ENCODE measurements around the gene CD180. TPM values are rescaled to one million over a fixed set of nuclear protein-coding genes. Genes with fewer than 3 reads are reported as not detected.
A peak's percentile ranks its signal among the peaks of the same experiment; 100 is the strongest.

CD180 gene
- total RNA-seq, 3 donors from 2014 or later, result 0.87 to 1.4 (median 1.3) TPM

- TF ChIP-seq CTCF (IDR thresholded peaks at IDR 0.05), result no peak
- DNase-seq (peak in 1 of 3 donors; percentile 42), ATAC-seq (peak; percentile 76)
- intact Hi-C loops (cut with DNase I, micrococcal nuclease), result no loop called here
- H3K36me3 ChIP-seq (ENCODE audit: low read depth), result no peaks in the 10 kb centered on the region
- H3K4me1 ChIP-seq (ENCODE audit: low read depth), result no peaks in the 10 kb centered on the region
- no peaks in the 10 kb centered on the region for H3K9me3 ChIP-seq
- H3K4me3 ChIP-seq, result no peak overlapping the region
Observed at GRCh38 chr5:67221487-67222242, 25.1 kb upstream of the CD180 start.

GRCh38 chr5:67216564-67216963 is 20.0 kb upstream of the CD180 start:
- peaks cover 16% of the 10 kb centered on the region for H3K4me1 ChIP-seq (ENCODE audit: low read depth)
- no peak for TF ChIP-seq CTCF (IDR thresholded peaks at IDR 0.05)
- no peaks in the 10 kb centered on the region for H3K36me3 ChIP-seq (ENCODE audit: low read depth)
- ATAC-seq, result no peak
- intact Hi-C loops (cut with DNase I, micrococcal nuclease), result no loop called here
- no peaks in the 10 kb centered on the region for H3K9me3 ChIP-seq
- no peak for DNase-seq
- no peak overlapping the region for H3K4me3 ChIP-seq

- Histone ChIP-seq H3K4me1 (ENCODE audit: low read depth) (peaks cover 16% of the 10 kb centered on the region), H3K36me3 (ENCODE audit: low read depth) (no peaks in the 10 kb centered on the region), H3K4me3 (no peak overlapping the region), H3K9me3 (no peaks in the 10 kb centered on the region)
- DNase-seq, result peak; percentile 82 to 91 (median 84)
- intact Hi-C loops (cut with DNase I, micrococcal nuclease), result no loop called here
- no peak for TF ChIP-seq CTCF (IDR thresholded peaks at IDR 0.05)
- ATAC-seq, result peak; percentile 93
Observed at GRCh38 chr5:67215519-67216471, 19.2 kb upstream of the CD180 start.

- Histone ChIP-seq H3K36me3 (ENCODE audit: low read depth) (no peaks in the 10 kb centered on the region), H3K4me3 (no peak overlapping the region), H3K9me3 (no peaks in the 10 kb centered on the region), H3K4me1 (ENCODE audit: low read depth) (peaks cover 16% of the 10 kb centered on the region)
- intact Hi-C loops (cut with DNase I, micrococcal nuclease), result no loop called here
- peak; percentile 66 to 77 (median 73) for DNase-seq
- ATAC-seq, result peak; percentile 74
- no peak for TF ChIP-seq CTCF (IDR thresholded peaks at IDR 0.05)
Observed at GRCh38 chr5:67214707-67215447, 18.3 kb upstream of the CD180 start.

- Histone ChIP-seq H3K4me3 (no peak overlapping the region), H3K9me3 (no peaks in the 10 kb centered on the region), H3K36me3 (ENCODE audit: low read depth) (no peaks in the 10 kb centered on the region), H3K4me1 (ENCODE audit: low read depth) (peaks cover 16% of the 10 kb centered on the region)
- intact Hi-C loops (cut with DNase I, micrococcal nuclease), result no loop called here
- ATAC-seq, result no peak
- no peak for DNase-seq
- TF ChIP-seq CTCF (IDR thresholded peaks at IDR 0.05), result no peak
Observed at GRCh38 chr5:67214036-67214435, 17.4 kb upstream of the CD180 start.
